Measurements from ENCODE around the gene MMADHC. TPM values are rescaled to one million over a fixed set of nuclear protein-coding genes. Genes with fewer than 3 reads are reported as not detected.

MMADHC gene
- 258 and 263 TPM in 2 replicates for total RNA-seq (2014; rRNA removed; shearing (Covaris generic))

- DNase-seq (ENCODE audit: low spot score), result peak; percentile 98
Observed at GRCh38 chr2:149587220-149587949, at the start of gene MMADHC. TSS of gene MMADHC (minus strand) at chr2:149587775. CDS start at chr2:149587097, 678 bp downstream.

- DNase-seq (ENCODE audit: low spot score), result no peak
Observed at GRCh38 chr2:149634103-149634502, 46.5 kb upstream of the MMADHC start.

DNA sequence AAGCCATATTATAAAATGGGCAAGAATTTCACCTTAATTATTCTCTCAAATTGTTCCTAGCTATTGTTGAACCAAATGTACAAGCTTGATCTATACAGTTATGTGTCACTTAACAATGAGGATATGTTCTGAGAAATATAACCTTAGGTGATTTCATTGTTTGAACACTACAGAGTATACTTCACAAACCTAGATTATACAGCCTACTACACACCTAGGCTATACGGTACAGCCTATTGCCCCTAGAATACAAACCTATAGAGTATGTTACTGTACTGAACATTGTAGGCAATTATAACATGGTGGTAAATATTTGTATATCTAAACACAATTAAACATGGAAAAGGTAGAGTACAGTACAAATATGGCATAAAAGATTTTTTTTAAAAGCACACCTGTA, 42.9 kb upstream of the MMADHC start:
- no peak for DNase-seq (ENCODE audit: low spot score)

DNA sequence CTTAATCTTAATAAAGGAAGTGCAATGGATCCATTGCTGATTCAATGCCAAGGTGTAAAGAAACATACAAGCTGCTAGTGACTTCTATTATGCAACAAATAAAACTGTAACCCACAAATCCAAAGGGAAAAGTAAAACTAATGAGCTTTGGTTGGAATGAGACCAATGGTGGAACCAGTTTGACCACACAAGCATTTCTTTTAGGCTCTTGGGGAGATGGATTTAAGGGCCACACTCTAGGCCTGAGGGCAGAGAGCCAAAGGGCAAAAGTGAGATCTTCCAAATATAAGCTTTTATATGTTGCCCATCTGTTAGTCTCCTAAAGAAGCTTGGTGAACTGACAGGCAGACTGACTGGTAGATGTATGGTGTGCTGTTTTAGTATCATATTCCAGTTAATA, 41.5 kb upstream of the MMADHC start:
- no peak for DNase-seq (ENCODE audit: low spot score)

DNA sequence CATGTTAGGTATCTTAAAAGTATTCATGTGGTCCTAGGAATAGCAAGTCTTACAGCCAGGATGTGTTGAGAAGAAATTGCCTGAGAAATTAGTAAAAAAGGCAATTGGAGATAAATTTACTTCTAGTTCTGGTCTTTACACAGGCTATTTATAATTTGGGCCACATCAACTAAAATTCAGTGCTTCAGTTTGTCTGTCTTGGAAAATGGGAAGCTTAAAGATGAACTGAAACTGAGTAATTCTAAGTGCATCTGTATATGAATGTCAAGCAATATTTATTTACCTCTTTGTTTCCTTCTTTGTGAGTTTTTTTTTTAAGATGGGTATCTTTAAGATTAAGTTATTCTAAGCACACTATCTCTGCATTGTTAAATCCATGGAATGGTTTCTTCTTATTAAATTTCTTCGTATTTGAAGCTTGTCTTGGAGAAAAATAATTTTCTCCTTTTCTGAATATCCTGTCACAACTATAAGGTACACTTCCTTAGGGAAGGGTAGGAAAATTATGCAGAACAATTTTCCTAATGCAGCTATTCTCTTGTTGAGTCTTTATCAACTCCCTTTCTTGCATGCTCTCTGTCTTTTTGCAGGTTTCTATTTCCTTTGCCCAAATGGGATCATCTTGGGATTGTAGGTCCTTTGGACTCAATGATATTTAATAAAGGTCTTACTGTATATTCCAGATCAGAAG, 39.7 kb upstream of the MMADHC start:
- DNase-seq (ENCODE audit: low spot score), result no peak

DNA sequence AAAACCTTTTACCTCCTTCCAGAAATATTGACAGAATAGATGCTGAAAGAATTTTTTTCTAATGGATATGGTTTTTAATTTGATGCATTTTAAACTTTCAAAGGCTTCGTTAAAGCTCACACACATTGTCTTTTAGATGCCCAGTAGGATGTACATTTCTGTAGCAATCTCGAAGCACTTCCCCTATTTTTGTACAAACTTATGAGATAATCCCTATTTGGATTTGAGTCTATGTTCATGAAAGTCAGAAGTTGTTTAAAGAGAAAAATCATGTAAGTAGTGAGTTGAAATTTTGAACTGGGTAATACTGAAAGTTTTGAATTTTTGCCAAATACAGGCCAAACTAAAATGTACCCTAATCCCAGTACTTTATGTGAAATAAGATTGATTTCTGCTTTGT, 38.1 kb upstream of the MMADHC start:
- no peak for DNase-seq (ENCODE audit: low spot score)

DNA sequence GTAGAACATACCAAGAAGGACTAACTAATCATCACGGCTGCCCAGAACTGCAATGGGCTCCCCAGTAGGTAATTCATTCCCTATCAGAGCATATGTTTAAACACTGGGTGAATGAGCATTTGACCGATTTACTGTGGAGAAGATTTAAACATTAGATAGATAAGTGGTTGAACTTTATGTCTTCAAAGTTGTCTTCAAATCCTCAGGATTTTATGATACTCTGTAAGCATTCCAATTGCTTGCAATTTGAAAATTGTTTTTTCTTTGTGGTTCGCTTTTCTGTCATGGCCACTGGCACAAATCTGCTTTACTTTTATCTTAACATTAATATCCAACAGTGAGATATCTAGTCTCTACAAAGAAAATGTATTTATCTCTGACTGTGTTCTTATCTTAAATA, 37.7 kb upstream of the MMADHC start:
- DNase-seq (ENCODE audit: low spot score), result no peak

DNA sequence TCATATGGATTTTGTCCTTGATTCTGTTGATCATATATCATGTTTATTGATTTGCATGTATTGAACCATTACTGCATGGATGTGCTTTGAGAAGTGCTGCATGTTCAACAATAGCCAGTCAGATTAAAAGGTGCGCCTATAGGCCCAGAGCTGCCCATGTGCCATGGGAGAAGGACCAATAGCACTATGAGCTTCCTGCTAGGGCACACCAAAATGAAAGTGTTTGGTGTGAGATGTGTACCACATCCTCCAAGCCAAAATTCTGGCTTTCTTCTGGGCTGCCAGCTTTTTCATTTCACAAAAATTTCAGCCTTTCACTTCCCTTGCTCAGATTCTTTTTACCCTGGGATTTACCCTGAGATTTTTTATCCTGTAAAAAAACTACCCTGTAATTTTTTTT, 34.8 kb upstream of the MMADHC start:
- no peak for DNase-seq (ENCODE audit: low spot score)

DNA sequence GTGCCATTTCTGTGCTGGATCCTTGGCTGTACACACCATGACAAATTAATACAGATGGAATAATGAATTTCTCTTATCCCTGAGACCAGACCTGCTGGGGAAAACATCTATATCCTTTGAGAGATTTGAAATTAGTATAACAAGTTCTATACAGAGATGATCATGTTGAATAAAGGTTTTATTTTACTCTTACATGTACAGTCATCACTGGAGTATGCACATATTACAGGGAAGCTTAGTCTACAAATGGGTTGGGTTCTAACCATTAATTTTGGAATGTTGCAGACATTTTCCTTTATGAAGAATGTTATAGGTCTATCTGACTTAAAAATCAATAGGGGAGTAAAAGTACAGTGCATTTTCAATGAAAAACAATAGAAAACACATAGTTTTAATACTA, 29.9 kb upstream of the MMADHC start:
- DNase-seq (ENCODE audit: low spot score), result no peak

GRCh38 chr2:149616681-149617456, 29.3 kb upstream of the MMADHC start:
- DNase-seq (ENCODE audit: low spot score), result no peak

DNA sequence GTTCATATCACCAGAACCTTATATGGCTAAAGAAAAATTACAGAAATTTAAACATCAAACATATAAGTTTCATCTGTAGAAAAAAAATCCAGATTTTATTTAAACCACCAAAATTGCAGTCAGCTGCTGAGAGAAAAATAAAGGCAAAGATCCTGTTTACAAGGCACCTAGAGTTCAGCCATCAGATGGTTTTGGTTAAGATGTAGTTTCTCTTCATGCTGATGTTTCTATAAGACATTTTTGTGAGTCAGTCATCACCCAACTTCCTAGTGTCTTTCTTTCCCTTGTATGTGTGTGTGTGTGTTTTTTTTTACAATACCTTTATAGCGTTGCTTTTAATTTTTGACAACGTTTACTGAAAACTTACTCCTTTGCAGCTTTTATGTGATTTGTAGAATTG, 26.1 kb upstream of the MMADHC start:
- no peak for DNase-seq (ENCODE audit: low spot score)

DNA sequence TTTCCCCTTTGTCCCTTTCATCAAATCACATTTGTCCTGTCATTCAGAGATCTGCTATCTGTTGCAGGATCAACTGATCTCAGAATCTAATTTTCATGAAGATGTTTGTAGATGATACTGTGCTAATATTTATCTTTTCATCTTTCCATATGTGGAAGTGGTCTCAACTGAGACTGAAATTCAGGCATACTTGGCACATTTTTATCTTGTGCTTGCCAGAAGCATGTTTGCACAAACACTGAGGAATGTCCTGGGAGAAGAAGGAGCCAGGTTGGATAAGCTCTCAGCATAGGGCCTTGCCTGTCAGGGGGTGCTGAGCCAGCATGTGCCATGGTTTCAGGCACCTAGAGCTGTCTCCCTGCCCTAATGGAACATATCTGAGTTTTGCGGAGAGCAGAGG, 24.5 kb upstream of the MMADHC start:
- no peak for DNase-seq (ENCODE audit: low spot score)

GRCh38 chr2:149611100-149611820, 23.7 kb upstream of the MMADHC start:
- peak; percentile 19 for DNase-seq (ENCODE audit: low spot score)

DNA sequence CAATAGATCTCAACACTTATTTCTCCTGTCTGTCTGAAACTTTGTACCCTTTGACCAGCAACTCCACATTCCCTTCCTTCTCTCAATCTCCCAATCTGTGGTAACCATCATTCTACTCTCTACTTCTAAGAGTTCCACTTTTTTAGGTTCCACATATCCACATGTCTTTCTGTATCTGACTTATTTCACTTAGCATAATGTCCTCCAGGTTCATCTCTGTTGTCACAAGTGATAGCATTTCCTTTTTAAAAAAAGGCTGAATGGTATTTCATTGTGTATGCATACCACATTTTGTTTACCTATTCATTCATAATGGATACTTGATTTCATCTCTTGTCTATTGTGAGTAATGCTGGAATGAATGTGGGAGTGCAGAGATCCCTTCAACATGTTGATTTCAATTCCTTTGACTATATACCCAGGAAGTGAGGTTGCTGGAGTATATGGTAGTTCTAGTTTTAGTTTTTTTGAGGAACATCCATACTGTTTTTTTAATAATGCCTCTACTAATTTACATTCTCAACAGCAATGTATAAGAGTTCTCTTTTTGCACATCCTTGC, 18.8 kb upstream of the MMADHC start:
- no peak for DNase-seq (ENCODE audit: low spot score)

- no peak for DNase-seq (ENCODE audit: low spot score)
Observed at GRCh38 chr2:149603248-149603647, 15.7 kb upstream of the MMADHC start.

- no peak for DNase-seq (ENCODE audit: low spot score)
Observed at GRCh38 chr2:149601141-149601796, 13.7 kb upstream of the MMADHC start.

DNA sequence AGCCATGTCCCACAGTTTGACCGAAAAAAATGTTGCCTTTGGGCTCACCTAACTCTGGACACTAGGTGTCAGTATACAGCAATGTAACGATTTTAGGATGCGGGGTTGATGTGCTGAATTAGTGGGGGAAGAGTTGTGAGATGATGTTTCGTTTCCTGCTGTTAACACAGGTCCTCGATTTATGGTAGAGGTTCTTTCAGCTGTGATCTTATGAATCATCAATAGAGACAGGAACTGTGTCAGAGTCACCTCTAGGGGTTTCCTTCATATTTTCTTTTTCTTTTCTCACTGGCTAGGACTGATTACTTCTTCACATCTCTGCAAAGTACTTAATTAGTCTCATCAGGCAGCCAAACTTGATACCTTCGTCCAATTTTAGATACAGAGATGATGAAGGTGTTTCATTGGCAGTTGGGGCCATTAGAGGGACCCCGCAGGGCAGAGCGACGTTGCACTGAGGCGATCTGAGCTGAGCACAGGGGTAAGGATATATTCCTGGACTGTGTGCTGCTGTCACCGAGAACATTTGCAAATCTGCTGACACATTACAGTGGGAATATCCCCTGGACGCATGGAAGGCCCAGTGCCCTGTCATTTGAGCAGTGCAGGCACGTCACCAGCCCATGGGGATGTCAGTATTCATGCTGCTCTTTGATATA, 10.2 kb upstream of the MMADHC start:
- DNase-seq (ENCODE audit: low spot score), result peak; percentile 87

- no peak for DNase-seq (ENCODE audit: low spot score)
Observed at GRCh38 chr2:149597050-149597667, 9.6 kb upstream of the MMADHC start.

DNA sequence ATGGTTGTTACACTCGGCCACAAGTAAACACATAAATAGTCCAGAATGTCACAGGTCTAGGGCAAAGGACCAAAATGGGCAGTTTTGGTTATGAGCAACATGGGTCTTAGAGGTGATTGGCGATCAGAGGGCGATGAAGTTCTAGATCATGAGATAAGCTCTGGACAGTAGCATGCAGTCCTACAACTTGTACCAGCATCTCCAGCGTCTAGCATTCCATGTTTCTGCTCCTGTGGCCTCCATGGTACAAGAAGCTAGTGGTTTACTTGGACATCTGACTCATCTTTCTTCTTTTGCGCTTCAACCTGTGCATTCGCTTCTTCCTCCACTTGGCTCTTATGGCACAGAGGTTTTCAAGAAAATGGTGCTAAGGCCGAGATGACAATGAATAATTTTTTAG, 8.9 kb upstream of the MMADHC start:
- no peak for DNase-seq (ENCODE audit: low spot score)
